Measurements from ENCODE around the gene PPFIA2. TPM values are rescaled to one million over a fixed set of nuclear protein-coding genes. Genes with fewer than 3 reads are reported as not detected.

PPFIA2 gene
- total RNA-seq, 1 donor: 4.9 TPM

- H3K4me3 ChIP-seq (ENCODE audit: low read depth, low read length): no peak overlapping the region
- no peak for TF ChIP-seq CTCF (IDR thresholded peaks at IDR 0.05; ENCODE audit: insufficient read depth, low read length)
- no peak for DNase-seq (ENCODE audit: low read depth)
Observed at GRCh38 chr12:81253360-81253759, 505.8 kb downstream of the PPFIA2 start.

- no peak overlapping the region for H3K4me3 ChIP-seq (ENCODE audit: low read depth, low read length)
- DNase-seq (ENCODE audit: low read depth): no peak
- no peak for TF ChIP-seq CTCF (IDR thresholded peaks at IDR 0.05; ENCODE audit: insufficient read depth, low read length)
Observed at GRCh38 chr12:81252228-81252627, 506.9 kb downstream of the PPFIA2 start.

DNA sequence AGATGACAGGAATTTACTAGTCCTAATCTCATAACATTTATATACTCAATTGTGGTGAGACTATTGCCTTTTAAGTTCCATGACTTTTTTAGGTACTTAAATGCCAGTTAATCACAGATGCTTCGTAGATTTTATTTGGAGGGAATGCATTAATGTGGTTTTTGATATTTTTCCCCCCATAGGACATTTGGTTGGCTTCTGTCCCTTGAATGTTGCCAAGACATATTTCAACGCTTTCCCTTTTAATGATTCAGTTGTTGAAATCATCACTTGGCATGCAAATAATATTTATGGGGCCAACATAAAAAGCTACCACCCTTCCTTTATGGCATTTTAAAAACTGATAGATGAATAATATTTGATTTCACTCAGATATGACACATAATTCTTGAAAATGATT lies 509.2 kb downstream of the PPFIA2 start:
- no peak for TF ChIP-seq CTCF (IDR thresholded peaks at IDR 0.05; ENCODE audit: insufficient read depth, low read length)
- DNase-seq (ENCODE audit: low read depth): no peak
- H3K4me3 ChIP-seq (ENCODE audit: low read depth, low read length): no peak overlapping the region

GRCh38 chr12:81245907-81246570 lies 513.1 kb downstream of the PPFIA2 start:
- DNase-seq (ENCODE audit: low read depth): no peak
- no peak for TF ChIP-seq CTCF (IDR thresholded peaks at IDR 0.05; ENCODE audit: insufficient read depth, low read length)
- H3K4me3 ChIP-seq (ENCODE audit: low read depth, low read length): no peak overlapping the region

DNA sequence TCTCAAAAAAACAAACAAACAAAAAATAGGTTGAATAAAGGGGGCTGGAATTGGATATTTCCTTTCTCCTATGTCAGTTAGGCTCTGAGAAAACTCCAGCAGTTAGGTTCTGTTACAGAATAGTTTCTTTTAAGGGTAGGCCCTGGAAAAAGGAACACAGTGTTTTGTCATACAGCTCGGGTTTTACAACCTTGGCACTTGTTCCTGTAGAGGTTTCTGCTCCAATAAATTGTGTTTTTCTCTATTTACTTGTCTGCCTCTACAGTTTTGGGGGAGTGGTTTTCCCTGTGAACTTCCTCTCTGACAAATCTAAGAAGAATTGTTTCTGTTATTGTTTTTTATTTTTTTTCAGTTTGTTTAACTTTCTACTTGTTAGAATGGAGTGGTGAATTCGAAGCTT lies 513.7 kb downstream of the PPFIA2 start:
- H3K4me3 ChIP-seq (ENCODE audit: low read depth, low read length): no peak overlapping the region
- DNase-seq (ENCODE audit: low read depth): no peak
- TF ChIP-seq CTCF (IDR thresholded peaks at IDR 0.05; ENCODE audit: insufficient read depth, low read length): no peak

DNA sequence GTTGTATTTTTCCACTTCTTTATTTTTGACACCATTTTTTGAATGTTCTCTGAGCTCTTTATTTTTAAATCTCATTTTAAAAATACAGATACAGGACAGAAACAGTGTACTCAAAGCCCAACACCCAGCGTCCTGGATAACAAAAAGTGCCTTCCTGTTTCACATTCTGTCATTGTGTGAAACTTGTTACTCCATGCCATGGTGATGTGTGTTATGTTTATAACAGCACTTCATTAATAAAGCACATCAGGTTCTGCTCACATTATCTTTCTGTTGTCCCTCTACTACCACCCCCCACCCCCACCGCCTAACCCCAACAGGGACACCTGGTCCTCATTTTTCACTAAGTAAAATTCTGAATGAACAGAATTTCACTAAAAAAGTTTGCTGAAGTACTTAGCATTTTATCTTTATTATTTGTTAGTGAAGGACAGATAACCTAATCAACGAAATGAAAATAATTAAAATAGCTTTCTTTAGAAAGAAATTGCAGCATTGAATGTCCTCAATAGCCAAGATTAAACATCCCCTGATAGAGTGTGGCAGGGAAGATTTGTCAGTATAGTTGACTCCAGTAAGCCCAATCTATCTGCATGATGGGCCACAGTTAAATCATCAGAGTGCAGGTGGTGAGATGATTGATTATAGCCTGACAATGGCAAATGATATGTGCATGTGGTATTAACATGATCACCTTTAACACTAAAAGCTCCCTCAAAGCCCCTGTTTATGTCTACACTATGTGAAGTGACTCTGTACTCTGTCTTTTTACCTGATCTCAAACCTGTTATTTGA lies 527.4 kb downstream of the PPFIA2 start:
- DNase-seq (ENCODE audit: low read depth): no peak
- H3K4me3 ChIP-seq (ENCODE audit: low read depth, low read length): no peak overlapping the region
- no peak for TF ChIP-seq CTCF (IDR thresholded peaks at IDR 0.05; ENCODE audit: insufficient read depth, low read length)

All from fibroblast of the aortic adventitia (primary cell).